SK-N-MC (cell line): ENCODE results near the gene FAM107B.

ENCODE experiments used
- EZH2 ChIP-seq: fragments of 200-600 bp; sonication (generic); IDR thresholded peaks from one replicate; pipeline ENCODE4 v1.6.1; 2017; ENCODE audit warnings: antibody characterized with exemption
- POLR2AphosphoS5 ChIP-seq: IDR thresholded peaks from 2 replicates; pipeline ENCODE4 v1.6.1; 2012; ENCODE audit warnings: mild to moderate bottlenecking, low read depth, low read length, borderline replicate concordance

GRCh38 chr10:14681305-14681704 is 93.4 kb downstream of the FAM107B start:
- TF ChIP-seq POLR2AphosphoS5 (no peak), EZH2 (no peak)
